Measurements from ENCODE around the gene CLCC1.
"Not testable (repeated sequence)": the region's sequence is repeated elsewhere in the genome, so short reads cannot be mapped to it uniquely, and the experiment has no call there.

The CLCC1 gene, protein sequence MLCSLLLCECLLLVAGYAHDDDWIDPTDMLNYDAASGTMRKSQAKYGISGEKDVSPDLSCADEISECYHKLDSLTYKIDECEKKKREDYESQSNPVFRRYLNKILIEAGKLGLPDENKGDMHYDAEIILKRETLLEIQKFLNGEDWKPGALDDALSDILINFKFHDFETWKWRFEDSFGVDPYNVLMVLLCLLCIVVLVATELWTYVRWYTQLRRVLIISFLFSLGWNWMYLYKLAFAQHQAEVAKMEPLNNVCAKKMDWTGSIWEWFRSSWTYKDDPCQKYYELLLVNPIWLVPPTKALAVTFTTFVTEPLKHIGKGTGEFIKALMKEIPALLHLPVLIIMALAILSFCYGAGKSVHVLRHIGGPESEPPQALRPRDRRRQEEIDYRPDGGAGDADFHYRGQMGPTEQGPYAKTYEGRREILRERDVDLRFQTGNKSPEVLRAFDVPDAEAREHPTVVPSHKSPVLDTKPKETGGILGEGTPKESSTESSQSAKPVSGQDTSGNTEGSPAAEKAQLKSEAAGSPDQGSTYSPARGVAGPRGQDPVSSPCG

GRCh38 chr1:108963052-108963686 lies at the start of gene CLCC1:
Gene CLCC1, minus strand, starts transcription at chr1:108963484. Its CDS starts 13,047 bp downstream, at chr1:108950437.
- DNase-seq (ENCODE audit: low spot score): peak; percentile 97

DNA sequence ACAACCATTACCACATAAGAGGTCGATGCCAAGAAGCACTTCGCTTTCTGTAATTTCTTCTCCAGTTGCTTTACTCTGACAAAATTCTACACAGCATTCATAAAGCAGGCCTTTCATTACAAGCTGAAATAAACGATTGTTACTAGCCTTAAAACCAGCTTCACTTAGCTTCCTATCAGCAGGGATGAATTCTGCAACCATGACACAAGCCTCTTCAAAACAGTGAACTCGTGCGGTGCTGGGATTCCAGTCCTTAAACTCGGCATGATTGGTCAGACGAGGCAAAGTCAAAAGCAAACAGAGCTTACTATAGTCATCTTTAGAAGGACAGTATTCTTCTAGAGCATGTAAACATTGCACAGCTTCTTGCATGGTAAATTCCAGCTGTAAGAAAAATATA lies 48.1 kb upstream of the CLCC1 start:
- DNase-seq (ENCODE audit: low spot score): no peak

GRCh38 chr1:108996622-108997021 lies 33.3 kb upstream of the CLCC1 start:
- DNase-seq (ENCODE audit: low spot score): not testable (repeated sequence)

DNA sequence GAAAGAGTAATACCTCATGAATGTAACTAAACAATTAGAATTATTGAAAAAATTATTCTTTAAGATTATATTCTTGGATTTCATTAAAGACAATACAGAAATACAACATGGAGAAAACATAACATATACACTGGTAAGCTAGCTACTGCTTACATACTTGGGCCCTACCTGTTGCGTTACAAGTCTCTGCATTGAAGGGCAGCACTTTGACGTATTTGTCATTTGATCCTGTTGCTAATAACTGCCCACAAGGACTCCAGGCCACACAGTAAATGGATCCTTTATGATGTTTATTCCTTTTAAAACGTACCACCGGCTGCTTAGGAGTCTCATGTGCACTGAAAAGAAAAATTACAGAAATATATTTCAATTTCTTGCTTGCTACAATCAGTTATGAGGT lies 19.8 kb upstream of the CLCC1 start:
- no peak for DNase-seq (ENCODE audit: low spot score)

GRCh38 chr1:108976658-108977057 lies 13.4 kb upstream of the CLCC1 start:
- no peak for DNase-seq (ENCODE audit: low spot score)

DNA sequence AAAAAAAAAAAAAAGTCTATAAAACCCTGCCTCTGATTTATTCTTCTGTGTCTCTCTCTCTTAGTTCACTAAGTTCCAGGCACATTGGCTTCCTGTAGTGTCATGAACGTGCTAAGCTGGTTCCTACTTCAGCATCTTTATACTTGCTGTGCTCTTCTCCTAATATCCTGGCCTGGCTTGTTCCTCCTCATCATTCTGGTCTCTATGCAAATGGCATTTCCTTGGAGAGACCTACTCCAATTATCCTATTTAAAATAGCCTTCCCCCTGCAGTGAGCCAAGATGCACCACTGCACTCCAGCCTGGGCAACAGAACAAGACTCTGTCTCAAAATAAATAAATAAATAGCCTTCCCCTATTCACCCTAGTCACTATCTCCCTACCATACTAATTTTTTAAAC lies 9.7 kb upstream of the CLCC1 start:
- no peak for DNase-seq (ENCODE audit: low spot score)

GRCh38 chr1:108969346-108969745 lies 6.1 kb upstream of the CLCC1 start:
- no peak for DNase-seq (ENCODE audit: low spot score)

DNA sequence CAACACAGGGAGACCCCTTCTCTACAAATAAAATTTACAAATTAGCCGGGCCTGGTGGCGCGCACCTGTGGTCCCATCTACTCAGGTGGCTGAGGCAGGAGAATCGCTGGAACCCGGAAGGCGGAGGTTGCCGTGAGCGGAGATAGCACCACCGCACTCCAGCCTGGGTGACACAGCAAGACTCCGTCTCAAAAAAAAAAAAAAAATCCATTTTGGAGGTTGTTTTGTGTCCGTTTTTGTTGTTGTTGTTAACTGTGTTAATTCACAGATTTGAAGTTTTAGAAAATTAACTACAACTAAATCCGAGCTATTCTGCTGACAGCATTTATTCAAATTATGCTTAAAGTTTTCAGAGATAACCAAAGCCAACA lies 618 bp downstream of the CLCC1 start:
- DNase-seq (ENCODE audit: low spot score): no peak

GRCh38 chr1:108961752-108962486 lies 1.4 kb downstream of the CLCC1 start:
- DNase-seq (ENCODE audit: low spot score): no peak

DNA sequence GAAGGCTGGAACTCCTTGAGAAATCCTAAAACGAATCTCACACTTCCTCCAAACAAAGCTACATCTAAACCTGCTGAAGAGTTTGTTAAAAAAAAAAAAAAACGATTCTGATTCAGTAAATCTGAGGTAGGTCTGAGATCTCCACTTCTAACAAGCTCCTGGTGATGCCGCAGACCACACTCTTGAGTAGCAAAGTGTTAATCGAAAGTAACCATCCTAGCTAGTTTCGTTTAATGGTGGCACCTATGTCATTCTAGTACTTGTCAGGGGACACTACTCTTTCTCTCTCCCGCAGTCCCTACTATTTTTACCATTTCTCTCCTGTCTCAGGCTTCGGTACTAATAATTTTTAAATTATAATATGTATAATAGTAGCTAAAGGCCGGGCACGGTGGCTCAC lies 2.1 kb downstream of the CLCC1 start:
- no peak for DNase-seq (ENCODE audit: low spot score)

DNA sequence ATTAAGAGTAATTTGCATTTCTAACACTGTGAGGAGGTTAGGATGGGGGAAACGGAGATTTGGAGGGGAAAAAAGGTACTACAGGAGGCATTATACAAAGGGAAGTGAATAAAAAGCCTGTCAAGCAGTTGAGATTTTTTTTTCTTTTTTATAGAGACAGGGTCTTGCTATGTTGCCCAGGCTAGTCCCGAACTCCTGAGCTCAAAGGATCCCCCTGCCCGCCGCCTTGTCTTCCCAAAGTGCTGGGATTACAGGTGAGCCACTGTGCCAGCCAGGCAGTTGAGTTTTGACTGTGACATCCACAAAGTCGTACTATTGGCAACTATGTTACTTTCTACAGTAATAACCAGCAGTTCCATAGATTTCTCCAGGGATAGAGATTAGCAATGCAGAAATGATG lies 2.6 kb downstream of the CLCC1 start:
- no peak for DNase-seq (ENCODE audit: low spot score)

GRCh38 chr1:108957888-108958287 lies 5.4 kb downstream of the CLCC1 start:
- no peak for DNase-seq (ENCODE audit: low spot score)

DNA sequence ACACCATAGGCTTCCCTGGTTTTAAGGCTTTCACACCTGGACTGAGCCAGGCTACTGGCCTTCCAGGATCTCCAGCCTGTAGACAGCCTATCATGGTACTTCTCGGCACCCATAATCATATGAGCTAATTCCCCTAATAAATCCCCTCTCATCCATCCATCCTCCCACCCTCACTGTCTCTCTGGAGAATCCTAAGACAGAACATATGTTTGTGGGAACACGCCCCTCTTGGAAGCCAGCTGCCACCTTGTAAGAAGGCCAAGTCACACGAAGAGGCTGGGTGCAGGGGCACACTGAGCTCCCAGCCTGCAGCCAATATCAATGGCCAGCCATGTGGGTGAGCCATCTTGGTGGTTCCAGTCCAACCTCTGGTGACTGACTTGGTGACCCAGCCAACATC lies 7.4 kb downstream of the CLCC1 start:
- no peak for DNase-seq (ENCODE audit: low spot score)

GRCh38 chr1:108955111-108955510 lies 8.2 kb downstream of the CLCC1 start:
- no peak for DNase-seq (ENCODE audit: low spot score)

DNA sequence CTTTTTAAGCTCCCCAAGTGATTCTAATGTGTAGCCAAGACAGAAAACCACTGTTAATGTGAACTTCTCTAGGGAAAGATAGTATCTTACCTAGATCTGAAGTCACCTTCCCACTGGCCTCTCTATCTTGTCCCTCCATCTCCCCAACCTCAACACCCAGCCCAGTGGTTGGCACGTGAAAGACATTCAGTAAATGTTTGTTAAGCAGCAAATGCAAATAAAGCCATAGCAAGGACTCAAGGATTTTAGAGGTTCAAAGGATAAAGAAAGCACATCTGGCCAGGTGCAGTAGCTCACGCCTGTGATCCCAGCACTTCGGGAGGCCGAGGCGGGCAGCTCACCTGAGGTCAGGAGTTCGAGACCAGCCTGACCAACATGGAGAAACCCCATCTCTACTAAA lies 9.8 kb downstream of the CLCC1 start:
- DNase-seq (ENCODE audit: low spot score): no peak

- no peak for DNase-seq (ENCODE audit: low spot score)
These were observed 12.0 kb downstream of the CLCC1 start for GRCh38 chr1:108951242-108951641.

- no peak for DNase-seq (ENCODE audit: low spot score)
These were observed 14.2 kb downstream of the CLCC1 start for GRCh38 chr1:108949044-108949443.

DNA sequence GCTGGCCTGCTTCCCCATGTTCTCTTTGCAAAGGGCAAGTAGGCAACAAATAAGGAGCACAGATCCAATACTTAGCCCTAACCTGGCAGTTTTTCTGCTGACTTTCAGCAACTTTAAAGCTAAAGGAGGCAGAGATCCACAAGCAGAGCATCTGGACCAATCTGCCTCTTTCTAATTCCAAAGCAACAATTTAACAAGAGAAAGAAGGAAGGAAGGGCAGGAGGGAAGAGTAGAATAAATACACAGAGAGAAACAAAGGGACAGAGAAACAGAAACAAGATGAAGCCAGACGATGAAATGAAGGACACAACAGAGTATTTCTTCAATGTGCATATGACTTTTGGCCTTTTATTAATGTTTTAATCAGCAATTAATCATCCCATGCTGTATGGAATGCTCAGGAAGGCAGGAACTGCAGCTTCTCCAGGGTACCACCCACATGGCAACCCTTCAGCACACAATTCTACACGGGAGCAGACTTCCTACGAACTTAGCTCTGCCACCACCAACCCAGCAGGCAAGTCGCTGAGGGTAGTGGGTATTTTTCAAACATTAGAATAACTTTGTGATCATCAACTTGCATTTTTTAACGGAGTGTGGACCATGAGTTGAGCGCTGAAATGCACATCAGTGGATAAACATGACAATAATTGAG lies 15.3 kb downstream of the CLCC1 start:
- peak; percentile 49 for DNase-seq (ENCODE audit: low spot score)

- DNase-seq (ENCODE audit: low spot score): no peak
These were observed 27.1 kb downstream of the CLCC1 start for GRCh38 chr1:108936170-108936569.

GRCh38 chr1:108933944-108934343 lies 29.3 kb downstream of the CLCC1 start:
- DNase-seq (ENCODE audit: low spot score): no peak

DNA sequence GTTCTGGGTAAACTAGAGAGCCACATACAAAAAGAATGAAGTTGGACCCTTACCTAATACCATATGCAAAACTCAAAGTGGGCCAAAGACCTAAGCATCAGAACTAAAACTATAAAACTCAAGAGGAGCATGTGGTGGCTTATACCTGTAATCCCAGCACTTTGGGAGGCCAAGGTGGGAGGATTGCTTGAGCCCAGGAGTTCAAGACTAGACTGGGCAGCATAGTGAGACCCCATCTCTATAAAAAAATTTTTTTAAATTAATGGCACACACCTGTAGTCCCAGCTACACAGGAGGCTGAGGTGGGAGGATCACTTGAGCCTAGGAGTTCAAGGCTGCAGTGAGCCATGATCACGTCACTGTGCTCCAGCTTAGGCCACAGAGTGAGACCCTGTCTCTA lies 35.7 kb downstream of the CLCC1 start:
- DNase-seq (ENCODE audit: low spot score): not testable (repeated sequence)

DNA sequence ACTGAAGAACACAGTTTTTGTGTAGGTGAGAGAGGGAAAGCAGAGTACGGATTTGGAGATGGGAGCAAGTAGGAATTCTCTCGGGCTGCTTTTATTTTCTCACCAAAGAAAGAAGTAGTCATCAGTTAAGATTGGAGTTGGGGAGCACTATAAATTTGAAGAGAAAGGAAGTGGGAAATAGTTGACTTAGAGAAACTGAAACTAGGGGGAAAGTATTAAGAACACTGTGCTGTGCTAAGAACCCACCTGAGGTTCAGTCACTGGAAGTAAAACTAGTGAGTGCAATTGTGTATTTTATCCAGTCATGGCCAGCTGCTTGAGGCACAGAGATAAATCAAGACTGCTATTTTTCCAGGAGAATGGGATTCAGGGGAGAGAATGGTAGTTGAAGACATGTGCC lies 37.4 kb downstream of the CLCC1 start:
- DNase-seq (ENCODE audit: low spot score): no peak
